Gastroesophageal sphincter (tissue), 3 donors: ENCODE data around the gene AATF.

Experiments
- EP300 ChIP-seq: sonication (generic); formaldehyde crosslinking; IDR thresholded peaks from one replicate; pipeline ENCODE4 v1.6.1; 2017; ENCODE audit warnings: antibody characterized with exemption, mild to moderate bottlenecking
- POLR2A ChIP-seq, 2 donors: fragments of 450-650 bp; IDR thresholded peaks; one replicate each; pipeline ENCODE4 v1.6.1; 2017; ENCODE audit warnings: antibody characterized with exemption in 2 of 2, mild to moderate bottlenecking in 2 of 2, moderate library complexity in 1 of 2
- POLR2AphosphoS5 ChIP-seq: sonication (generic); formaldehyde crosslinking; IDR thresholded peaks from one replicate; pipeline ENCODE4 v1.6.1; 2017; ENCODE audit warnings: antibody characterized with exemption
- TF ChIP-seq, protein P1 (sequence below), 4 experiments: fragments of 200-600 bp in 2 of 4; fragments of 450-650 bp in 2 of 4; sonication (generic) in 1 of 4; IDR thresholded peaks; one replicate each; pipeline ENCODE4 v1.5.1; 2017 to 2019; ENCODE audit warnings: antibody characterized with exemption in 4 of 4, mild to moderate bottlenecking in 2 of 4, moderate library complexity in 2 of 4

- TF ChIP-seq, protein P1, sequence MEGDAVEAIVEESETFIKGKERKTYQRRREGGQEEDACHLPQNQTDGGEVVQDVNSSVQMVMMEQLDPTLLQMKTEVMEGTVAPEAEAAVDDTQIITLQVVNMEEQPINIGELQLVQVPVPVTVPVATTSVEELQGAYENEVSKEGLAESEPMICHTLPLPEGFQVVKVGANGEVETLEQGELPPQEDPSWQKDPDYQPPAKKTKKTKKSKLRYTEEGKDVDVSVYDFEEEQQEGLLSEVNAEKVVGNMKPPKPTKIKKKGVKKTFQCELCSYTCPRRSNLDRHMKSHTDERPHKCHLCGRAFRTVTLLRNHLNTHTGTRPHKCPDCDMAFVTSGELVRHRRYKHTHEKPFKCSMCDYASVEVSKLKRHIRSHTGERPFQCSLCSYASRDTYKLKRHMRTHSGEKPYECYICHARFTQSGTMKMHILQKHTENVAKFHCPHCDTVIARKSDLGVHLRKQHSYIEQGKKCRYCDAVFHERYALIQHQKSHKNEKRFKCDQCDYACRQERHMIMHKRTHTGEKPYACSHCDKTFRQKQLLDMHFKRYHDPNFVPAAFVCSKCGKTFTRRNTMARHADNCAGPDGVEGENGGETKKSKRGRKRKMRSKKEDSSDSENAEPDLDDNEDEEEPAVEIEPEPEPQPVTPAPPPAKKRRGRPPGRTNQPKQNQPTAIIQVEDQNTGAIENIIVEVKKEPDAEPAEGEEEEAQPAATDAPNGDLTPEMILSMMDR (IDR thresholded peaks at IDR 0.05): no peak
- TF ChIP-seq POLR2A (IDR thresholded peaks at IDR 0.05) (no peak), POLR2AphosphoS5 (no peak), EP300 (no peak)
Measured at GRCh38 chr17:37025847-37026530, 77.2 kb downstream of the AATF start.
